PC-9 (cell line): Measurements from ENCODE around the gene TTL.

ENCODE experiments used
- CTCF ChIP-seq: fragments of 200-600 bp; sonication (generic); conservative IDR thresholded peaks from 2 replicates; pipeline ENCODE4 v1.6.1; 2017; ENCODE audit warnings: mixed run types, antibody characterized with exemption, mild to moderate bottlenecking, moderate library complexity
- EZH2 ChIP-seq: fragments of 200-600 bp; sonication (generic); IDR thresholded peaks from 2 replicates; pipeline ENCODE4 v1.8.0; 2017; ENCODE audit warnings: antibody characterized with exemption, low read depth

DNA sequence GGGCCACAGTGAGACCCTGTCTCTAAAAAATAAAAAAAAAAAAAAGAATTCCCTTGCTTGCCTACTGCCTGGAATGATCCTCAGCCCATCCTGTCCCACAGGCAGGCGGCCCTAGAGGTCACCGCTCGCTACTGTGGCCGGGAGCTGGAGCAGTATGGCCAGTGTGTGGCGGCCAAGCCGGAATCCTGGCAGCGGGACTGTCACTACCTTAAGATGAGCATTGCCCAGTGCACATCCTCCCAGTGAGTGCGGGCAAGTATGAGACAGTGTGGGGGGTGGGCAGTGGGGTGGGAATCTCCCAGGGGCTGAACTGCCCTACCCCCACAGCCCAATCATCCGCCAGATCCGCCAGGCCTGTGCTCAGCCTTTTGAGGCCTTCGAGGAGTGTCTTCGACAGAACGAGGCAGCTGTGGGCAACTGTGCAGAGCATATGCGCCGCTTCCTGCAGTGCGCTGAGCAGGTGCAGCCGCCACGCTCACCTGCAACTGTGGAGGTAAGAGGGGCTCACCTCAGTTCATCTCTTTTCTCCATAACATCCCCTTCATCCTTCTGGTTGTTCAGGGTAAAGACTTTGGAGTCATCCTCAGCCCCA, 104.0 kb downstream of the TTL start:
- TF ChIP-seq CTCF (no peak), EZH2 (no peak)
